WTC11 (cell line): ENCODE results near the gene ASTN1. TPM values are rescaled to one million over a fixed set of nuclear protein-coding genes. Genes with fewer than 3 reads are reported as not detected.

Experiments used
- ATAC-seq: fragments of 200-7000 bp; cut with Tn5 transposase; 2 replicates; pipeline ENCODE4 v1.10.0; 2021; ENCODE audit warnings: mild to moderate bottlenecking, moderate library complexity
- CTCF ChIA-PET: fragments of 300-600 bp; sonication (Branson Sonifier 250); formaldehyde crosslinking; loops from one replicate; lab custom pipeline; 2021; ENCODE audit warnings: antibody characterized with exemption; lab: Charles Lee
- POLR2A ChIA-PET: fragments of 350-600 bp; sonication (Branson Sonifier 250); formaldehyde crosslinking; loops from one replicate; lab custom pipeline; 2021; ENCODE audit warnings: antibody characterized with exemption; lab: Charles Lee
- DNase-seq: peaks from one replicate; pipeline ENCODE4 v3.0.0; 2021; ENCODE audit warnings: low spot score
- H3K27ac Mint-ChIP-seq: 2 replicates; pipeline ENCODE4 v1.8.0; 2021; ENCODE audit warnings: mixed read lengths
- H3K27me3 Mint-ChIP-seq: 2 replicates; pipeline ENCODE4 v1.8.0; 2021; ENCODE audit warnings: low read depth, mild to moderate bottlenecking, moderate library complexity, mixed read lengths
- H3K36me3 Mint-ChIP-seq: 2 replicates; pipeline ENCODE4 v1.8.0; 2021; ENCODE audit warnings: mixed read lengths
- H3K4me1 Mint-ChIP-seq: 2 replicates; pipeline ENCODE4 v1.8.0; 2022; ENCODE audit warnings: mixed read lengths
- H3K4me3 Mint-ChIP-seq: 2 replicates; pipeline ENCODE4 v1.8.0; 2021; ENCODE audit warnings: mild to moderate bottlenecking, moderate library complexity, mixed read lengths
- H3K9me3 Mint-ChIP-seq: 2 replicates; pipeline ENCODE4 v1.8.0; 2021; ENCODE audit warnings: mixed read lengths
- CDX4 ChIP-seq: fragments of 250-450 bp; sonication (Bioruptor Pico); IDR thresholded peaks from 2 replicates; pipeline ENCODE4 v1.9.0; 2021; ENCODE audit warnings: moderate library complexity, mild to moderate bottlenecking, inconsistent platforms, borderline replicate concordance
- CREB1 ChIP-seq: sonication (generic); formaldehyde crosslinking; IDR thresholded peaks from 2 replicates; pipeline ENCODE4 v1.8.0; 2023; ENCODE audit warnings: mild to moderate bottlenecking, missing genetic modification reagents
- IRF1 ChIP-seq: sonication (generic); formaldehyde crosslinking; IDR thresholded peaks from 2 replicates; pipeline ENCODE4 v1.8.0; 2023; ENCODE audit warnings: missing genetic modification reagents
- IRF2 ChIP-seq: sonication (generic); formaldehyde crosslinking; IDR thresholded peaks from 2 replicates; pipeline ENCODE4 v1.8.0; 2022; ENCODE audit warnings: low read depth, missing genetic modification reagents, borderline replicate concordance
- MXD4 ChIP-seq: fragments of 250-450 bp; sonication (Bioruptor Pico); IDR thresholded peaks from 2 replicates; pipeline ENCODE4 v1.8.0; 2021; ENCODE audit warnings: mild to moderate bottlenecking, moderate library complexity, borderline replicate concordance
- MYBL2 ChIP-seq: sonication (generic); formaldehyde crosslinking; IDR thresholded peaks from 2 replicates; pipeline ENCODE4 v1.8.1; 2023; ENCODE audit warnings: mild to moderate bottlenecking, moderate library complexity, missing genetic modification reagents
- NFYB ChIP-seq: sonication (generic); formaldehyde crosslinking; conservative IDR thresholded peaks from 2 replicates; pipeline ENCODE4 v1.8.0; 2022; ENCODE audit warnings: low read depth, missing genetic modification reagents
- NR3C1 ChIP-seq: sonication (generic); formaldehyde crosslinking; conservative IDR thresholded peaks from 2 replicates; pipeline ENCODE4 v1.8.1; 2023; ENCODE audit warnings: low read depth, mild to moderate bottlenecking, missing genetic modification reagents
- OVOL2 ChIP-seq: fragments of 250-450 bp; sonication (Bioruptor Pico); IDR thresholded peaks from 2 replicates; pipeline ENCODE4 v1.9.0; 2021; ENCODE audit warnings: mild to moderate bottlenecking, borderline replicate concordance
- PRRX2 ChIP-seq: fragments of 250-450 bp; sonication (Bioruptor Pico); IDR thresholded peaks from 2 replicates; pipeline ENCODE4 v1.8.0; 2021; ENCODE audit warnings: mild to moderate bottlenecking
- SMAD4 ChIP-seq: sonication (generic); formaldehyde crosslinking; IDR thresholded peaks from 2 replicates; pipeline ENCODE4 v1.8.0; 2022; ENCODE audit warnings: mild to moderate bottlenecking, missing genetic modification reagents
- ZBTB21 ChIP-seq: sonication (generic); formaldehyde crosslinking; IDR thresholded peaks from 2 replicates; pipeline ENCODE4 v1.8.1; 2023; ENCODE audit warnings: mild to moderate bottlenecking, missing genetic modification reagents, borderline replicate concordance
- ZNF138 ChIP-seq: sonication (generic); formaldehyde crosslinking; conservative IDR thresholded peaks from 2 replicates; pipeline ENCODE4 v1.8.1; 2022; ENCODE audit warnings: mild to moderate bottlenecking, moderate library complexity, missing genetic modification reagents
- ZNF263 ChIP-seq: sonication (generic); formaldehyde crosslinking; IDR thresholded peaks from 2 replicates; pipeline ENCODE4 v1.8.1; 2022; ENCODE audit warnings: low read depth, mild to moderate bottlenecking, moderate library complexity, missing genetic modification reagents
- ZNF512 ChIP-seq: sonication (generic); formaldehyde crosslinking; IDR thresholded peaks from 2 replicates; pipeline ENCODE4 v1.8.1; 2022; ENCODE audit warnings: missing genetic modification reagents, borderline replicate concordance
- ZNF671 ChIP-seq: fragments of 250-450 bp; sonication (Bioruptor Pico); IDR thresholded peaks from 2 replicates; pipeline ENCODE4 v1.8.0; 2021; ENCODE audit warnings: mild to moderate bottlenecking
- total RNA-seq: library from RNA; stranded (reverse); gene quantifications from 3 replicates; pipeline ENCODE4 v1.2.3, GENCODE V29; 2021
- TF ChIP-seq, protein P1 (sequence below): sonication (generic); formaldehyde crosslinking; IDR thresholded peaks from 2 replicates; pipeline ENCODE4 v1.8.0; 2022; ENCODE audit warnings: mild to moderate bottlenecking, missing genetic modification reagents
- TF ChIP-seq, protein P2 (sequence below): sonication (generic); formaldehyde crosslinking; IDR thresholded peaks from 2 replicates; pipeline ENCODE4 v1.8.1; 2023; ENCODE audit warnings: mild to moderate bottlenecking, moderate library complexity, missing genetic modification reagents

ASTN1 gene
- total RNA-seq, 1 experiment from 2014 or later: 3.4 TPM

DNA sequence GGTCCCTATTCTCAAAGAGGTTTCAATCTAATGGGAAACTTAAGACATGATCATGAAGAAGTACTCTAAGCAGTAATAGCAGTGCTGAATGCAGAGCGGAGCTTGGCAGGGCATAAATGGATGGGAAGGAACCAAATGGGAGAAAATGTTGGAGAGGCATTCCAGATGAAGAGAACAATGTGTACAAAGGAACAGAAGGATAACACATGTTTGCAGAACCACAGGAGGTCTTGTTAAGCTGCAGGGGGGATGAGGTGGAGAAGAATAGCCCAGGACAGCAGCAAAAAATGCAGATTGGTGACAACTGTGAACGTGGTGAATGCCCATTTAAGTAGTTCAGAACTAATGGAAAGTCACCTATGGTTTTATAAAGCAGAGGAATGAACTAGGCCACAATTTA lies 99.1 kb downstream of the ASTN1 start (continued):
- no peak for TF ChIP-seq IRF1 (CRISPR knock-in tag)

- POLR2A ChIA-PET: no interaction called here
These were observed 100.9 kb downstream of the ASTN1 start for GRCh38 chr1:177063648-177064047.

GRCh38 chr1:177054542-177054941 lies 110.0 kb downstream of the ASTN1 start:
- CTCF ChIA-PET: no interaction called here
- DNase-seq: no peak
- no peaks in the 10 kb centered on the region for H3K9me3 Mint-ChIP-seq
- TF ChIP-seq NFYB (CRISPR knock-in tag) (no peak), MYBL2 (CRISPR knock-in tag) (no peak), PRRX2 (no peak), OVOL2 (no peak), CREB1 (CRISPR knock-in tag) (no peak), CDX4 (CRISPR knock-in tag) (no peak)
- TF ChIP-seq, all 79 proteins: peak for 0
- Mint-ChIP-seq H3K27me3 (peaks cover 2% of the 10 kb centered on the region; the same call in 1 of the 2 replicates), H3K36me3 (no peaks in the 10 kb centered on the region), H3K4me1 (no peaks in the 10 kb centered on the region), H3K4me3 (no peak overlapping the region), H3K27ac (no peak overlapping the region)
- ATAC-seq: no peak
- POLR2A ChIA-PET: no interaction called here

More at GRCh38 chr1:177063648-177064047, 100.9 kb downstream of the ASTN1 start:
- CTCF ChIA-PET: no interaction called here
- DNase-seq: no peak
- no peak overlapping the region for H3K4me3 Mint-ChIP-seq
- H3K4me1 Mint-ChIP-seq: peaks cover 26% of the 10 kb centered on the region
- TF ChIP-seq SMAD4 (CRISPR knock-in tag): no peak
- no peak for TF ChIP-seq ZNF263
- no peak for TF ChIP-seq MXD4 (CRISPR knock-in tag)
- no peak for TF ChIP-seq NR3C1 (CRISPR knock-in tag)
- no peak for TF ChIP-seq NFYB (CRISPR knock-in tag)
- no peak for TF ChIP-seq ZNF512 (CRISPR knock-in tag)
- TF ChIP-seq IRF1 (CRISPR knock-in tag): no peak
- TF ChIP-seq, protein P1, sequence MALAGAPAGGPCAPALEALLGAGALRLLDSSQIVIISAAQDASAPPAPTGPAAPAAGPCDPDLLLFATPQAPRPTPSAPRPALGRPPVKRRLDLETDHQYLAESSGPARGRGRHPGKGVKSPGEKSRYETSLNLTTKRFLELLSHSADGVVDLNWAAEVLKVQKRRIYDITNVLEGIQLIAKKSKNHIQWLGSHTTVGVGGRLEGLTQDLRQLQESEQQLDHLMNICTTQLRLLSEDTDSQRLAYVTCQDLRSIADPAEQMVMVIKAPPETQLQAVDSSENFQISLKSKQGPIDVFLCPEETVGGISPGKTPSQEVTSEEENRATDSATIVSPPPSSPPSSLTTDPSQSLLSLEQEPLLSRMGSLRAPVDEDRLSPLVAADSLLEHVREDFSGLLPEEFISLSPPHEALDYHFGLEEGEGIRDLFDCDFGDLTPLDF (CRISPR knock-in tag): no peak
- TF ChIP-seq, protein P2, sequence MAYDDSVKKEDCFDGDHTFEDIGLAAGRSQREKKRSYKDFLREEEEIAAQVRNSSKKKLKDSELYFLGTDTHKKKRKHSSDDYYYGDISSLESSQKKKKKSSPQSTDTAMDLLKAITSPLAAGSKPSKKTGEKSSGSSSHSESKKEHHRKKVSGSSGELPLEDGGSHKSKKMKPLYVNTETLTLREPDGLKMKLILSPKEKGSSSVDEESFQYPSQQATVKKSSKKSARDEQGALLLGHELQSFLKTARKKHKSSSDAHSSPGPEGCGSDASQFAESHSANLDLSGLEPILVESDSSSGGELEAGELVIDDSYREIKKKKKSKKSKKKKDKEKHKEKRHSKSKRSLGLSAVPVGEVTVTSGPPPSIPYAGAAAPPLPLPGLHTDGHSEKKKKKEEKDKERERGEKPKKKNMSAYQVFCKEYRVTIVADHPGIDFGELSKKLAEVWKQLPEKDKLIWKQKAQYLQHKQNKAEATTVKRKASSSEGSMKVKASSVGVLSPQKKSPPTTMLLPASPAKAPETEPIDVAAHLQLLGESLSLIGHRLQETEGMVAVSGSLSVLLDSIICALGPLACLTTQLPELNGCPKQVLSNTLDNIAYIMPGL (CRISPR knock-in tag): no peak
- TF ChIP-seq IRF2: no peak
- TF ChIP-seq ZNF138 (CRISPR knock-in tag): no peak
- TF ChIP-seq ZBTB21 (CRISPR knock-in tag): no peak
- TF ChIP-seq ZNF671 (CRISPR knock-in tag): no peak
- H3K27me3 Mint-ChIP-seq: peaks cover 44% of the 10 kb centered on the region
- ATAC-seq: no peak
- no peak overlapping the region for H3K27ac Mint-ChIP-seq
- H3K9me3 Mint-ChIP-seq: 0 out of 2 replicates have a peak, but pooled peaks cover 4% of the 10 kb centered on the region
- H3K36me3 Mint-ChIP-seq: peaks cover 6% of the 10 kb centered on the region; the same call in 1 of the 2 replicates
